Nephron progenitor cell (in vitro differentiated cells): ENCODE results near the gene BCLAF1.
A peak's percentile ranks its signal among the peaks of the same experiment; 100 is the strongest.

Source experiments
- DNase-seq: peaks from one replicate; pipeline ENCODE4 v3.0.0; 2021
- H3K27ac Mint-ChIP-seq: 2 replicates; pipeline ENCODE4 v1.8.0; 2021; ENCODE audit warnings: mild to moderate bottlenecking, moderate library complexity, mixed read lengths
- H3K27me3 Mint-ChIP-seq: 2 replicates; pipeline ENCODE4 v1.8.0; 2021; ENCODE audit warnings: mild to moderate bottlenecking, low read depth, mixed read lengths; ENCODE audit not compliant: poor library complexity
- H3K36me3 Mint-ChIP-seq: 2 replicates; pipeline ENCODE4 v1.8.0; 2021; ENCODE audit warnings: low read depth, mixed read lengths
- H3K4me1 Mint-ChIP-seq: 2 replicates; pipeline ENCODE4 v1.8.0; 2021; ENCODE audit warnings: mixed read lengths
- H3K4me3 Mint-ChIP-seq: 2 replicates; pipeline ENCODE4 v1.8.0; 2021; ENCODE audit warnings: mild to moderate bottlenecking, moderate library complexity, mixed read lengths
- H3K9me3 Mint-ChIP-seq: 2 replicates; pipeline ENCODE4 v1.8.0; 2021; ENCODE audit warnings: mild to moderate bottlenecking, moderate library complexity, mixed read lengths
- TF ChIP-seq, protein P1 (sequence below): fragments of 200-600 bp; sonication (generic); IDR thresholded peaks from 2 replicates; pipeline ENCODE4 v1.5.0; 2021; ENCODE audit warnings: antibody characterized with exemption

Gene BCLAF1, protein sequence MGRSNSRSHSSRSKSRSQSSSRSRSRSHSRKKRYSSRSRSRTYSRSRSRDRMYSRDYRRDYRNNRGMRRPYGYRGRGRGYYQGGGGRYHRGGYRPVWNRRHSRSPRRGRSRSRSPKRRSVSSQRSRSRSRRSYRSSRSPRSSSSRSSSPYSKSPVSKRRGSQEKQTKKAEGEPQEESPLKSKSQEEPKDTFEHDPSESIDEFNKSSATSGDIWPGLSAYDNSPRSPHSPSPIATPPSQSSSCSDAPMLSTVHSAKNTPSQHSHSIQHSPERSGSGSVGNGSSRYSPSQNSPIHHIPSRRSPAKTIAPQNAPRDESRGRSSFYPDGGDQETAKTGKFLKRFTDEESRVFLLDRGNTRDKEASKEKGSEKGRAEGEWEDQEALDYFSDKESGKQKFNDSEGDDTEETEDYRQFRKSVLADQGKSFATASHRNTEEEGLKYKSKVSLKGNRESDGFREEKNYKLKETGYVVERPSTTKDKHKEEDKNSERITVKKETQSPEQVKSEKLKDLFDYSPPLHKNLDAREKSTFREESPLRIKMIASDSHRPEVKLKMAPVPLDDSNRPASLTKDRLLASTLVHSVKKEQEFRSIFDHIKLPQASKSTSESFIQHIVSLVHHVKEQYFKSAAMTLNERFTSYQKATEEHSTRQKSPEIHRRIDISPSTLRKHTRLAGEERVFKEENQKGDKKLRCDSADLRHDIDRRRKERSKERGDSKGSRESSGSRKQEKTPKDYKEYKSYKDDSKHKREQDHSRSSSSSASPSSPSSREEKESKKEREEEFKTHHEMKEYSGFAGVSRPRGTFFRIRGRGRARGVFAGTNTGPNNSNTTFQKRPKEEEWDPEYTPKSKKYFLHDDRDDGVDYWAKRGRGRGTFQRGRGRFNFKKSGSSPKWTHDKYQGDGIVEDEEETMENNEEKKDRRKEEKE

DNA sequence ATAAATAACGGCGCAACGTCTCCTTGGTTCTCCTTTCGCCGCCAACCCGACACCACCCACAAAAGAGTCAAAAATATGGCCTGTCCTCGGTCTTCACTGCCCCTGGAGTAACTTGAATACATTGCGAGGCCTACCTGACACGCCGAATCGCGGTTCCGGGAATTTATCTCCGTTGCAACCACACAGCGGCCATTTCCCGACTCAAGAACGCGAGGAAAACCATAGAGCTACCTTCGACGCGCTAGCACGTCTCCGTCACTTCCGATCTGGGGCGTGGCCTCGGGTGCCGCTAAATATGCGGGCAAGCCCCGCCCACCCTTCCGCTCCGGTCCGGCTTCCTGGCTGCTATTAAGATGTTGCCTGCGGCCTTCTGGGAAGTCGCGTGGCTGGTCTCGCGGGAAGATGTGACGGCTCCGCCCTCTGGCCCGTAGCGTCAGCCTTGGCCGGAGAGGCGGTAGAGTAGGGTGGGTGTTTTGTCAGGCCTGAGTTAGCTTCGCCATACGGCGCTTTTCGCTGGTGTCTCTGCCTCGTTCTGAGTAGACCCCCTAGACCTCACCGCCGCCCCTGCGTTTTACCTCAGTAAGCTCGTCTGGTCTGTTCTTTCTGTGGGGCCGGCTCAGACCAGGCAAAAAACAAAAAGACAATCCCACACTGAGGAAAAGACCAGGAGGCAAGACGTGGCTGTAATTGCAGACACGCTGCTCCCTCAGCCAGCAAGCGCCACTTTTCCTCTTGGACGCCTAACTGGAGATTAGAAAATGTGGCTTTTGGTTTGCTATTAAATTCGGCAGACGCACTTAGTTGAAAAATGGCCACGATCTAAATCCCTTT, at the start of gene BCLAF1:
BCLAF1 (minus strand) TSS at position 268 of the 831 bp plus-strand sequence. CDS start 9,980 bp downstream, outside the sequence.
- peak; percentile 99 for DNase-seq
- peak within 1 kb of the TSS; percentile 100 for H3K27ac Mint-ChIP-seq
- peaks cover 14% of the 10 kb centered on the region for H3K36me3 Mint-ChIP-seq
- TF ChIP-seq, protein P1, sequence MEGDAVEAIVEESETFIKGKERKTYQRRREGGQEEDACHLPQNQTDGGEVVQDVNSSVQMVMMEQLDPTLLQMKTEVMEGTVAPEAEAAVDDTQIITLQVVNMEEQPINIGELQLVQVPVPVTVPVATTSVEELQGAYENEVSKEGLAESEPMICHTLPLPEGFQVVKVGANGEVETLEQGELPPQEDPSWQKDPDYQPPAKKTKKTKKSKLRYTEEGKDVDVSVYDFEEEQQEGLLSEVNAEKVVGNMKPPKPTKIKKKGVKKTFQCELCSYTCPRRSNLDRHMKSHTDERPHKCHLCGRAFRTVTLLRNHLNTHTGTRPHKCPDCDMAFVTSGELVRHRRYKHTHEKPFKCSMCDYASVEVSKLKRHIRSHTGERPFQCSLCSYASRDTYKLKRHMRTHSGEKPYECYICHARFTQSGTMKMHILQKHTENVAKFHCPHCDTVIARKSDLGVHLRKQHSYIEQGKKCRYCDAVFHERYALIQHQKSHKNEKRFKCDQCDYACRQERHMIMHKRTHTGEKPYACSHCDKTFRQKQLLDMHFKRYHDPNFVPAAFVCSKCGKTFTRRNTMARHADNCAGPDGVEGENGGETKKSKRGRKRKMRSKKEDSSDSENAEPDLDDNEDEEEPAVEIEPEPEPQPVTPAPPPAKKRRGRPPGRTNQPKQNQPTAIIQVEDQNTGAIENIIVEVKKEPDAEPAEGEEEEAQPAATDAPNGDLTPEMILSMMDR = no peak
- H3K4me1 Mint-ChIP-seq = peaks cover 45% of the 10 kb centered on the region
- H3K27me3 Mint-ChIP-seq = peaks cover 6% of the 10 kb centered on the region
- H3K4me3 Mint-ChIP-seq = peak within 1 kb of the TSS; percentile 99
- H3K9me3 Mint-ChIP-seq = no peaks in the 10 kb centered on the region

- TF ChIP-seq, protein P1 = no peak
- no peaks in the 10 kb centered on the region for H3K36me3 Mint-ChIP-seq
- no peak overlapping the region for H3K4me3 Mint-ChIP-seq
- peaks cover 12% of the 10 kb centered on the region for H3K4me1 Mint-ChIP-seq
- H3K27ac Mint-ChIP-seq = no peak overlapping the region
- H3K27me3 Mint-ChIP-seq = peaks cover 10% of the 10 kb centered on the region
- no peaks in the 10 kb centered on the region for H3K9me3 Mint-ChIP-seq
- DNase-seq = no peak
These were observed 48.8 kb upstream of the BCLAF1 start for GRCh38 chr6:136338486-136338885.

GRCh38 chr6:136337606-136338005, 48.0 kb upstream of the BCLAF1 start:
- Mint-ChIP-seq H3K27me3 (peaks cover 10% of the 10 kb centered on the region), H3K27ac (no peak overlapping the region), H3K4me1 (peaks cover 12% of the 10 kb centered on the region), H3K36me3 (no peaks in the 10 kb centered on the region), H3K9me3 (no peaks in the 10 kb centered on the region), H3K4me3 (no peak overlapping the region)
- TF ChIP-seq, protein P1 = no peak
- no peak for DNase-seq

- TF ChIP-seq, protein P1 = no peak
- Mint-ChIP-seq H3K4me1 (peaks cover 12% of the 10 kb centered on the region), H3K27me3 (peaks cover 10% of the 10 kb centered on the region), H3K4me3 (no peak overlapping the region), H3K36me3 (no peaks in the 10 kb centered on the region), H3K27ac (no peak overlapping the region), H3K9me3 (no peaks in the 10 kb centered on the region)
- no peak for DNase-seq
These were observed 47.5 kb upstream of the BCLAF1 start for GRCh38 chr6:136337121-136337520.

DNA sequence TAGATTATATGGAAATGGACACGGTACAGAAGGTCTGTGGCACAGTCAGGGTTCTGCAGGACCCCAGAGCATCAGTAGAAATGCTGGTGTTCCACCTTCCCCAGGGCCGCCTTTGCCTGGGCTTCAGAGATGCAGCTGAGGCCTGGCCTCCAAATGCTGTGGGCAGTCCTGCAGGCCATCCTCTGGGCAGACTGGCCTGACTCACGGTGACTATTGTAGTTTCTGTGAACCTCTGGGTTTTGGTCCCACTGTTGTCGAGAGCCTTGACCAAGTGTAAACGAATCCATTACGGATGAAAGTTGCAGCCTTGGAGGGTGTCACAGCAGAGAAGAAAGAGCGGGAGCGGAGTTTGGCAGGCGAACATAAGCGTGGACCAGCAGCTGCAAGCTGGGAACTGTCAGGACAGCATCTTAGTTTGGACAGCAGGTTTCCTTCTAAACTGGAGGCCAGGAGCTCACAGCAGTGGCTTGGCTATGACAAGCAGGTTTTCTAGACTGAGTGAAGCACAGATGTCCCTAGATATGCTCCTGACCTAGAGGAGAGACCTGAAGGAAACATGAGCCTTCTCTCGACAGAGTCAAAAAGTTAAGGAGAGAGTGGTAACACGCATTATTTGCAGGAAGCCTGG, 46.2 kb upstream of the BCLAF1 start:
- H3K27ac Mint-ChIP-seq = peak overlapping the region; percentile 46
- DNase-seq = no peak
- no peaks in the 10 kb centered on the region for H3K9me3 Mint-ChIP-seq
- peaks cover 6% of the 10 kb centered on the region for H3K4me1 Mint-ChIP-seq
- H3K36me3 Mint-ChIP-seq = no peaks in the 10 kb centered on the region
- H3K27me3 Mint-ChIP-seq = peaks cover 10% of the 10 kb centered on the region
- H3K4me3 Mint-ChIP-seq = no peak overlapping the region
- TF ChIP-seq, protein P1 = no peak
